Endothelial cell of umbilical vein (primary cell): ENCODE results near the gene FAM120A. TPM values are rescaled to one million over a fixed set of nuclear protein-coding genes. Genes with fewer than 3 reads are reported as not detected.

ENCODE experiments used
- BruUV-seq: library from RNA; stranded (reverse); fragments of 400-500 nt; replicated peaks from 2 replicates; lab custom pipeline; 2021; lab: Mats Ljungman, UMichigan
- CTCF ChIA-PET: fragments of 300-600, 350-600 bp; sonication (Branson Sonifier 250); formaldehyde crosslinking; loops from one replicate; lab custom pipeline; 2021; ENCODE audit warnings: antibody characterized with exemption, inconsistent platforms; lab: Charles Lee
- POLR2A ChIA-PET: fragments of 300-600, 350-600 bp; sonication (Branson Sonifier 250); formaldehyde crosslinking; loops from one replicate; lab custom pipeline; 2021; ENCODE audit warnings: antibody characterized with exemption, inconsistent platforms; lab: Charles Lee
- DNase-seq: peaks from one replicate; pipeline ENCODE4 v3.0.0-alpha.2; 2011; ENCODE audit warnings: low read depth, low spot score
- FAIRE-seq: peaks from 2 replicates; lab custom pipeline; 2011; peaks lifted over from hg19 to GRCh38; lab: Jason Lieb, UNC
- H2AFZ ChIP-seq: 2 replicates; pipeline ENCODE4 v1.6.0; 2012; ENCODE audit warnings: low read depth, low read length, control low read depth, inconsistent platforms
- H3K27ac ChIP-seq: 2 replicates; pipeline ENCODE4 v1.5.1; 2011; ENCODE audit warnings: low read depth, mild to moderate bottlenecking, control low read depth, low read length, moderate library complexity; ENCODE audit not compliant: insufficient read depth
- H3K27me3 ChIP-seq, 2 experiments: 2 replicates each; pipeline versions ENCODE4 v1.6.0 to v1.6.1; 2011; ENCODE audit warnings: low read length in 2 of 2, mixed read lengths in 1 of 2; ENCODE audit not compliant: control insufficient read depth in 2 of 2, insufficient read depth in 2 of 2
- H3K36me3 ChIP-seq, 2 experiments: 2 replicates in 1 of 2; 3 replicates in 1 of 2; pipeline ENCODE4 v1.5.1; 2011; ENCODE audit warnings: low read length in 2 of 2, mild to moderate bottlenecking in 1 of 2, moderate library complexity in 1 of 2; ENCODE audit not compliant: control insufficient read depth in 2 of 2, insufficient read depth in 2 of 2; ENCODE audit errors: extremely low read depth in 1 of 2
- H3K4me1 ChIP-seq: 3 replicates; pipeline ENCODE4 v1.5.1; 2011; ENCODE audit warnings: mild to moderate bottlenecking, low read length; ENCODE audit not compliant: control insufficient read depth, insufficient read depth; ENCODE audit errors: extremely low read depth
- H3K4me2 ChIP-seq: 2 replicates; pipeline ENCODE4 v1.6.1; 2011; ENCODE audit warnings: low read length, control low read depth, mixed read lengths; ENCODE audit not compliant: insufficient read depth
- H3K4me3 ChIP-seq, 3 experiments: fragments of 200-600 bp in 1 of 3; sonication (generic), shearing (Covaris generic) in 1 of 3; replicated peaks in 1 of 3; 2 replicates each; pipeline ENCODE4 v1.5.1; 2011 to 2016; ENCODE audit warnings: control low read depth in 3 of 3, low read length in 3 of 3, mild to moderate bottlenecking in 2 of 3, inconsistent platforms in 1 of 3, low read depth in 1 of 3, moderate library complexity in 1 of 3; ENCODE audit not compliant: insufficient read depth in 1 of 3
- H3K79me2 ChIP-seq: 2 replicates; pipeline ENCODE4 v1.6.0; 2012; ENCODE audit warnings: low read length, inconsistent platforms; ENCODE audit not compliant: control insufficient read depth, insufficient read depth
- H3K9ac ChIP-seq: replicated peaks from 2 replicates; pipeline ENCODE3; 2011; ENCODE audit warnings: low read length, control low read depth; ENCODE audit not compliant: insufficient read depth; ENCODE audit errors: extremely low read depth
- H3K9me1 ChIP-seq: replicated peaks from 3 replicates; pipeline ENCODE4 v1.6.0; 2011; ENCODE audit warnings: mild to moderate bottlenecking, low read length; ENCODE audit not compliant: control insufficient read depth, insufficient read depth; ENCODE audit errors: extremely low read depth
- H3K9me3 ChIP-seq: replicated peaks from 2 replicates; pipeline ENCODE4 v1.5.1; 2012; ENCODE audit warnings: low read length, inconsistent platforms; ENCODE audit not compliant: control insufficient read depth, insufficient read depth
- H4K20me1 ChIP-seq: replicated peaks from 2 replicates; pipeline ENCODE3; 2011; ENCODE audit warnings: mild to moderate bottlenecking, low read length; ENCODE audit not compliant: control insufficient read depth, insufficient read depth; ENCODE audit errors: extremely low read depth
- CTCF ChIP-seq, 2 donors: IDR thresholded peaks; 1 replicate in 1 of 2; 2 replicates in 1 of 2; pipeline ENCODE4 v1.5.1; 2011; ENCODE audit warnings: low read length in 2 of 2, mild to moderate bottlenecking in 2 of 2, moderate library complexity in 2 of 2, control low read depth in 1 of 2, inconsistent platforms in 1 of 2, low read depth in 1 of 2; ENCODE audit not compliant: insufficient read depth in 1 of 2; ENCODE audit errors: extremely low read depth in 1 of 2
- EZH2 ChIP-seq: IDR thresholded peaks from 2 replicates; pipeline ENCODE4 v1.6.1; 2012; ENCODE audit warnings: borderline replicate concordance, low read depth, mild to moderate bottlenecking, moderate library complexity, low read length, inconsistent platforms; ENCODE audit not compliant: severe bottlenecking
- FOS ChIP-seq: IDR thresholded peaks from 2 replicates; pipeline ENCODE4 v1.6.1; 2011; ENCODE audit warnings: mild to moderate bottlenecking, low read length, moderate library complexity, borderline replicate concordance; ENCODE audit not compliant: insufficient read depth
- GATA2 ChIP-seq: IDR thresholded peaks from 2 replicates; pipeline ENCODE4 v1.7.0; 2011; ENCODE audit warnings: low read depth, mild to moderate bottlenecking, moderate library complexity, mixed read lengths, low read length; ENCODE audit not compliant: insufficient read length, insufficient read depth
- JUN ChIP-seq: IDR thresholded peaks from 2 replicates; pipeline ENCODE4 v1.6.1; 2011; ENCODE audit warnings: borderline replicate concordance, low read depth; ENCODE audit not compliant: insufficient read length, insufficient read depth
- MYC ChIP-seq: IDR thresholded peaks from one replicate; pipeline ENCODE4 v1.6.1; 2011; ENCODE audit warnings: mild to moderate bottlenecking, low read depth, low read length
- POLR2A ChIP-seq: IDR thresholded peaks from 2 replicates; pipeline ENCODE4 v1.6.1; 2012; ENCODE audit warnings: low read depth, mild to moderate bottlenecking, control low read depth, low read length
- POLR2AphosphoS5 ChIP-seq: IDR thresholded peaks from 2 replicates; pipeline ENCODE4 v1.6.1; 2012; ENCODE audit warnings: low read depth, mild to moderate bottlenecking, control low read depth, low read length, moderate library complexity; ENCODE audit not compliant: insufficient read depth
- dilution Hi-C: fragments of 300-500 bp; cut with MboI; formaldehyde crosslinking; loops from one replicate; pipeline ENCODE4 v1.15.0; 2019; ENCODE audit warnings: low sequenced_read_pairs; ENCODE audit not compliant: extremely low pct_ligation_motif_present
- intact Hi-C: fragments of 100-400 bp; cut with micrococcal nuclease; formaldehyde crosslinking; loops from one replicate; pipeline ENCODE4 v1.10.0; 2022
- polyA plus RNA-seq, 4 experiments: library from polyadenylated mRNA; depleted of rRNA in 3 of 4; stranded (reverse) in 3 of 4; unstranded in 1 of 4; fragments of >200 nt; gene quantifications; 2 replicates each; pipeline versions ENCODE4 v1.2.1 to v1.2.3, GENCODE V29; 2011 to 2012; ENCODE audit warnings: missing spikeins in 1 of 4
- total RNA-seq: library from RNA; stranded (reverse); gene quantifications from 2 replicates; pipeline ENCODE4 v1.2.3, GENCODE V29; 2021
- TF ChIP-seq, protein P1 (sequence below): IDR thresholded peaks from 2 replicates; pipeline ENCODE4 v1.6.1; 2011; ENCODE audit not compliant: insufficient read depth, insufficient read length

The FAM120A gene
- total and polyA plus RNA-seq, 2 donors (not counting 3 experiments of a cell fraction or from before 2014, with no cell fraction given), result 66.8 to 126 TPM

- Histone ChIP-seq H2AFZ (no peak overlapping the region), H4K20me1 (no peaks in the 10 kb centered on the region), H3K27ac (no peak overlapping the region), H3K79me2 (peaks cover 79% of the 10 kb centered on the region), H3K36me3 (peaks cover 0 to 7% of the 10 kb centered on the region in 2 experiments), H3K9me3 (no peaks in the 10 kb centered on the region), H3K4me3 (no peak overlapping the region), H3K27me3 (no peaks in the 10 kb centered on the region), H3K9me1 (no peaks in the 10 kb centered on the region), H3K4me1 (peaks cover 2% of the 10 kb centered on the region), H3K4me2 (no peak overlapping the region), H3K9ac (no peak overlapping the region)
- ChIA-PET CTCF (interaction anchor here (1.1 to 1.6 kb wide), 3 partner anchors 8 to 83 kb away, joined by 3 to 8 read pairs (median 3); no protein-coding TSS in a partner anchor), POLR2A (no interaction called here)
- DNase-seq (no peak), FAIRE-seq (no peak)
- dilution Hi-C loops, result no loop called here
- intact Hi-C loops, result no loop called here
- TF ChIP-seq CTCF (IDR thresholded peaks at IDR 0.05; ENCODE audit: extremely low read depth in 1 of 2, insufficient read depth in 1 of 2, low read depth in 1 of 2, low read length in 2 of 2) (no peak), FOS (no peak), EZH2 (no peak), JUN (no peak), POLR2AphosphoS5 (no peak), GATA2 (no peak), MYC (no peak), POLR2A (no peak)
- TF ChIP-seq, protein P1, sequence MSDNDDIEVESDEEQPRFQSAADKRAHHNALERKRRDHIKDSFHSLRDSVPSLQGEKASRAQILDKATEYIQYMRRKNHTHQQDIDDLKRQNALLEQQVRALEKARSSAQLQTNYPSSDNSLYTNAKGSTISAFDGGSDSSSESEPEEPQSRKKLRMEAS, result no peak
- BruUV-seq, result no TSS peak
Measured at GRCh38 chr9:93483497-93483896, 32.0 kb downstream of the FAM120A start.
